ENCODE data around the gene AGPS.

DNA sequence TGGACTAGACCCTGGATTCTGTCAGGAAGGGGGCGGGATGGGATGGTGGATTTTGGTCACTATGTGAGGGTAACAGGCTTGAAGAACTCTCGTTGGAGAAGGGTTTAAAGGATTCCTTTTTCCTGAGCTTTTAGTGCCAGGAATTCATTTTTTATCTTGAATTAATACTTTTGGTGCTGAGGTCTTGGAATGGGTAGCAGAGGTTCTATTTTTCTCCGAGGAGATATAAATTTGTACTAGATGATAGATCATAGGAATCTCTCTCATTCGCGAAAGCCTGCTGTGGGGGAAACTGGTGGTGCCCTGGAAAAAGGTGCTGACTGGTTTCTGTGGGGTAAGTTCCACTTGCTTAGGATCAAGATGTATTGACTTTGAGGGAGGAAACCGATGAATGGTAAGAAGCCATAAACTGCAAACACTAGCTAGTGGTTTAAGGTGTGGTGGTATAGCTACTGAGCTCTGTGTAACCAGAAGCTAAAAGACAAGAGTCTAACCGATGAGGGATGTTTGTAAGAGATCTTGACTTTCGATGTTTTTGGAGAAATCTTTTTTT, 706 bp downstream of the AGPS start:
- TF ChIP-seq, protein P1, sequence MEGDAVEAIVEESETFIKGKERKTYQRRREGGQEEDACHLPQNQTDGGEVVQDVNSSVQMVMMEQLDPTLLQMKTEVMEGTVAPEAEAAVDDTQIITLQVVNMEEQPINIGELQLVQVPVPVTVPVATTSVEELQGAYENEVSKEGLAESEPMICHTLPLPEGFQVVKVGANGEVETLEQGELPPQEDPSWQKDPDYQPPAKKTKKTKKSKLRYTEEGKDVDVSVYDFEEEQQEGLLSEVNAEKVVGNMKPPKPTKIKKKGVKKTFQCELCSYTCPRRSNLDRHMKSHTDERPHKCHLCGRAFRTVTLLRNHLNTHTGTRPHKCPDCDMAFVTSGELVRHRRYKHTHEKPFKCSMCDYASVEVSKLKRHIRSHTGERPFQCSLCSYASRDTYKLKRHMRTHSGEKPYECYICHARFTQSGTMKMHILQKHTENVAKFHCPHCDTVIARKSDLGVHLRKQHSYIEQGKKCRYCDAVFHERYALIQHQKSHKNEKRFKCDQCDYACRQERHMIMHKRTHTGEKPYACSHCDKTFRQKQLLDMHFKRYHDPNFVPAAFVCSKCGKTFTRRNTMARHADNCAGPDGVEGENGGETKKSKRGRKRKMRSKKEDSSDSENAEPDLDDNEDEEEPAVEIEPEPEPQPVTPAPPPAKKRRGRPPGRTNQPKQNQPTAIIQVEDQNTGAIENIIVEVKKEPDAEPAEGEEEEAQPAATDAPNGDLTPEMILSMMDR (IDR thresholded peaks at IDR 0.05) = no peak
- no peak for TF ChIP-seq ZFX (IDR thresholded peaks at IDR 0.05; ENCODE audit: borderline replicate concordance)

Measured in 22Rv1 (cell line).